ENCODE data around the gene NTRK3. TPM values are rescaled to one million over a fixed set of nuclear protein-coding genes. Genes with fewer than 3 reads are reported as not detected.

Gene NTRK3
- total and polyA plus RNA-seq, 2 of the 13 experiments (the other 11 are each of a cell fraction or from before 2014, with no cell fraction given) = not detected

- no peak overlapping the region for H3K4me2 ChIP-seq (ENCODE audit: low read depth, low read length)
- CTCF ChIA-PET (ENCODE audit: low intra/inter-chr PET ratio, low total read pairs) = no interaction called here
- no peaks in the 10 kb centered on the region for H3K79me2 ChIP-seq (ENCODE audit: insufficient read depth, low read length)
- BruUV-seq (replicated peaks) = no TSS peak
- intact Hi-C loops (cut with micrococcal nuclease; ENCODE audit: unreplicated experiment) (no loop called here), in situ Hi-C loops (cut with HindIII; ENCODE audit: extremely low pct_ligation_motif_present, low pct_unique_long_range_greater_than_20kb) (no loop called here)
- no peak overlapping the region for H2AFZ ChIP-seq (ENCODE audit: low read length)
- H4K20me1 ChIP-seq (ENCODE audit: insufficient read depth, low read length) = no peaks in the 10 kb centered on the region
- TF ChIP-seq ZNF256 (CRISPR knock-in tag; conservative IDR thresholded peaks at IDR 0.05) = no peak
- TF ChIP-seq AHR (CRISPR knock-in tag; IDR thresholded peaks at IDR 0.05) = no peak
- TF ChIP-seq RBM22 (optimal IDR thresholded peaks at IDR 0.05; ENCODE audit: low read length) = no peak
- TF ChIP-seq SIN3B (IDR thresholded peaks at IDR 0.05; ENCODE audit: low read length) = no peak
- TF ChIP-seq ZBTB20 (CRISPR knock-in tag; IDR thresholded peaks at IDR 0.05; ENCODE audit: borderline replicate concordance, low read depth) = no peak
- no peak for TF ChIP-seq EP300 (IDR thresholded peaks at IDR 0.05; ENCODE audit: low read depth in 2 of 2, low read length in 2 of 2)
- TF ChIP-seq EP300 (CRISPR knock-in tag; IDR thresholded peaks at IDR 0.05; ENCODE audit: borderline replicate concordance) = no peak
- TF ChIP-seq ZNF18 (CRISPR knock-in tag; IDR thresholded peaks at IDR 0.05; ENCODE audit: insufficient replicate concordance) = no peak
- no peak for TF ChIP-seq REST (IDR thresholded peaks at IDR 0.05; ENCODE audit: borderline replicate concordance in 1 of 2, low read depth in 1 of 2, low read length in 2 of 2)
- TF ChIP-seq ZNF510 (CRISPR knock-in tag; IDR thresholded peaks at IDR 0.05; ENCODE audit: low read depth) = no peak
- no peak for TF ChIP-seq ZNF780A (CRISPR knock-in tag; IDR thresholded peaks at IDR 0.05)
- no peak for TF ChIP-seq ZSCAN30 (CRISPR knock-in tag; IDR thresholded peaks at IDR 0.05)
- TF ChIP-seq CHD4 (IDR thresholded peaks at IDR 0.05; ENCODE audit: borderline replicate concordance, low read length) = no peak
- no peak for TF ChIP-seq ZNF33B (CRISPR knock-in tag; IDR thresholded peaks at IDR 0.05)
- no peak for TF ChIP-seq GTF2F1 (IDR thresholded peaks at IDR 0.05; ENCODE audit: low read length)
- no peak for TF ChIP-seq RAD51 (IDR thresholded peaks at IDR 0.05; ENCODE audit: borderline replicate concordance)
- DNase-seq (ENCODE audit: low spot score) (no peak), ATAC-seq (no peak), FAIRE-seq (no peak)
- H3K9ac ChIP-seq (ENCODE audit: insufficient read depth, low read depth, low read length) = no peak overlapping the region
- H3K4me1 ChIP-seq (ENCODE audit: insufficient read depth, low read length) = no peaks in the 10 kb centered on the region
- no peak overlapping the region for H3K27ac ChIP-seq (ENCODE audit: extremely low read length, insufficient read depth, low read length)
- no peaks in the 10 kb centered on the region for H3K9me3 ChIP-seq (ENCODE audit: low read length)
- POLR2A ChIA-PET = no interaction called here
- WGBS (ENCODE audit: low lambda C conversion rate) = 13% methylated on average over 12 of the region's 12 CpGs
- H3K27me3 ChIP-seq (ENCODE audit: control insufficient read depth in 1 of 2, insufficient read depth in 2 of 2, low read length in 2 of 2) = no peaks in the 10 kb centered on the region
- H3K36me3 ChIP-seq (replicated peaks in 1 of 2; ENCODE audit: control insufficient read depth in 1 of 2, insufficient read depth in 2 of 2, low read length in 2 of 2) = no peaks in the 10 kb centered on the region
- no peak overlapping the region for H3K4me3 ChIP-seq (replicated peaks in 1 of 3; ENCODE audit: insufficient read depth in 1 of 3, low read depth in 2 of 3, low read length in 3 of 3)
Measured at GRCh38 chr15:88077296-88078020, 179.1 kb downstream of the NTRK3 start.
